IPS-NIHi11 (cell line): ENCODE data around the gene MMP7.

Experiments used
- DNase-seq: peaks from one replicate; pipeline ENCODE4 v3.0.0; 2012; ENCODE audit warnings: mixed read lengths, low spot score

The MMP7 gene, protein sequence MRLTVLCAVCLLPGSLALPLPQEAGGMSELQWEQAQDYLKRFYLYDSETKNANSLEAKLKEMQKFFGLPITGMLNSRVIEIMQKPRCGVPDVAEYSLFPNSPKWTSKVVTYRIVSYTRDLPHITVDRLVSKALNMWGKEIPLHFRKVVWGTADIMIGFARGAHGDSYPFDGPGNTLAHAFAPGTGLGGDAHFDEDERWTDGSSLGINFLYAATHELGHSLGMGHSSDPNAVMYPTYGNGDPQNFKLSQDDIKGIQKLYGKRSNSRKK

DNA sequence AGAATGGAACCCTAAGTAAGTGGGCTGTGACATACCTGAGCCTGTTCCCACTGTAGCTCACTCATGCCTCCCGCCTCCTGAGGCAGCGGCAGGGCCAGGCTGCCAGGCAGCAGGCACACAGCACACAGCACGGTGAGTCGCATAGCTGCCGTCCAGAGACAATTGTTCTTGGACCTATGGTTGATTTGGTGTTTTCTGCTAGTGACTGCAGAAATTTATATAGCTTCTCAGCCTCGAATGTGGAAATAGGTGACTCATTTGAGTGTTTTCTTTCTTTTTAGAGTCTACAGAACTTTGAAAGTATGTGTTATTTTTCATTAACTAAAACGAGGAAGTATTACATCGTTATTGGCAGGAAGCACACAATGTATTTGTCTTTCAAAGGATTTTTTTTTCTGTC, at the start of gene MMP7:
TSS of gene MMP7 (minus strand) at position 190 of the 400 bp plus-strand sequence. CDS start at position 143, 47 bp downstream.
- DNase-seq, result peak; percentile 35

GRCh38 chr11:102577723-102578122, 47.2 kb upstream of the MMP7 start:
- no peak for DNase-seq

GRCh38 chr11:102577182-102577581, 46.6 kb upstream of the MMP7 start:
- DNase-seq, result no peak

- DNase-seq, result no peak
These were observed 45.8 kb upstream of the MMP7 start for GRCh38 chr11:102576350-102576749.

GRCh38 chr11:102575012-102575411, 44.5 kb upstream of the MMP7 start:
- DNase-seq, result no peak

GRCh38 chr11:102573851-102574250, 43.3 kb upstream of the MMP7 start:
- DNase-seq, result no peak

DNA sequence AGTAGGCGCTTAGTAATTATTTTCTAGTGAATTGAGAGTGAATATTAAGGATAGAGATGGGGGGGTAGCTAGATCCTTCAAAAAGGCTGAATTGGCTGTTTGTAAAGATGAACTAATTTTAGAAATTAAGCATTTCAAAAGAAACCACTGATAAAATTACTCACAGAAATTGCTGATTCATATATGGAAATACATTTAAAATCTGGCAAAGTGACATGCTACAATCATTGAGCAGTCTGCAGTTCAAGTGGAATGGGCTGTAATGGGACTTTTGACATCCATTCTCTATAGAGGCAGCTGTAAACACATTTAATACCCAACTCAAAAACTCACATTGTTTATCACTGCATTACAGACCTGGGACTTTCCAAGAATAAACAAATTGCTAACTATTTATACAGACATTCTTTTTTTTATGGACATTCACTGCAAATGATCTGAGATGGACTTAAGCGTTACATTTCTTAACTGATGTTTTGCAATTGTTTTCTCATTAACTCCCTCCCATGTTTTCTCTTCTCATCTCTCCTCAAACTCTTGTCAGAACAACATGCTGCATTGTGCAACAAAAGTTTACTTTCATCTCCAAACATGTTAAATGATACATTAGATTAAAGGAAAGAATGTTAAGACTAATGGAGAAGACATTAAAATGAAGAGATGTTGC, 42.1 kb upstream of the MMP7 start:
- no peak for DNase-seq

DNA sequence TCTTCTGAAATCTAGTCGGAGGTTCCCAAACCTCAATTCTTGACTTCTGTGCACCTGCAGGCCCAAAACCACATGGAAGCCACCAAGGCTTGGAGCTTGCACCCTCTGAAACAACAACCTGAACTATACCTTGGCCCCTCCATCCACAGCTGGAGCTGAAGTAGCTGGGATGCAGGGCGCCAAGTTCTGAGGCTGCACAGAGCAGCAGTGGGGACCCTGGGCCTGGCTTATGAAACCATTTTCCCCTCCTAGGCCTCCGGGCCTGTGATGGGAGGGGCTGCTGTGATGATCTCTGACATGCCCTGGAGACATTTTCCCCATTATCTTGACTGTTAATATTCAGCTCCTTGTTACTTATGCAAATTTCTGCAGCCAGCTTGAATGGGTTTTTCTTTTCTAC, 38.3 kb upstream of the MMP7 start:
- no peak for DNase-seq

- DNase-seq, result no peak
These were observed 35.6 kb upstream of the MMP7 start for GRCh38 chr11:102566112-102566511.

GRCh38 chr11:102564110-102564509, 33.6 kb upstream of the MMP7 start:
- no peak for DNase-seq

- DNase-seq, result no peak
These were observed 31.1 kb upstream of the MMP7 start for GRCh38 chr11:102561636-102562035.

- DNase-seq, result no peak
These were observed 30.0 kb upstream of the MMP7 start for GRCh38 chr11:102560555-102561011.

- no peak for DNase-seq
These were observed 29.3 kb upstream of the MMP7 start for GRCh38 chr11:102559839-102560238.

GRCh38 chr11:102555091-102555490, 24.5 kb upstream of the MMP7 start:
- DNase-seq, result no peak

DNA sequence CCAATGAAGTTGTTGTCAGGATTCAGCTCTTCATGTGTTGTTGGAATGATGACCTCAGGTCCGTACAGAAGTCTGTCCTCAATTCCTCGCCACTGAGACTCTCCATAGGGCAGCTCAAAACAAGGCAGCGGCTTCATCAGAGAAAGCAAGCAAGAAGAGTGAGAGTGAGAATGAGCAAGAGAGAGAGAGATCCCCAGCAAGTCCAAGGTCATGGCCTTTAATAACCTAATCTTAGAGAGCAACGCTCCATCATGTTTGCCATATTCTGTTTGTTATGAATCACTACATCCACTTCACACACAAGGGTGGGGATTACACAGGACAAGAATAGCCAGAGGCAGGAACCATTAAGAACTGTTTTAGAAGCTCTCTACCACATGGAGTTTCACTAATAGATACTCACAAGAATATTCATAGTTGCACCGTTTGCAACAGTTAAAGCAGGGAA, 23.3 kb upstream of the MMP7 start:
- no peak for DNase-seq

DNA sequence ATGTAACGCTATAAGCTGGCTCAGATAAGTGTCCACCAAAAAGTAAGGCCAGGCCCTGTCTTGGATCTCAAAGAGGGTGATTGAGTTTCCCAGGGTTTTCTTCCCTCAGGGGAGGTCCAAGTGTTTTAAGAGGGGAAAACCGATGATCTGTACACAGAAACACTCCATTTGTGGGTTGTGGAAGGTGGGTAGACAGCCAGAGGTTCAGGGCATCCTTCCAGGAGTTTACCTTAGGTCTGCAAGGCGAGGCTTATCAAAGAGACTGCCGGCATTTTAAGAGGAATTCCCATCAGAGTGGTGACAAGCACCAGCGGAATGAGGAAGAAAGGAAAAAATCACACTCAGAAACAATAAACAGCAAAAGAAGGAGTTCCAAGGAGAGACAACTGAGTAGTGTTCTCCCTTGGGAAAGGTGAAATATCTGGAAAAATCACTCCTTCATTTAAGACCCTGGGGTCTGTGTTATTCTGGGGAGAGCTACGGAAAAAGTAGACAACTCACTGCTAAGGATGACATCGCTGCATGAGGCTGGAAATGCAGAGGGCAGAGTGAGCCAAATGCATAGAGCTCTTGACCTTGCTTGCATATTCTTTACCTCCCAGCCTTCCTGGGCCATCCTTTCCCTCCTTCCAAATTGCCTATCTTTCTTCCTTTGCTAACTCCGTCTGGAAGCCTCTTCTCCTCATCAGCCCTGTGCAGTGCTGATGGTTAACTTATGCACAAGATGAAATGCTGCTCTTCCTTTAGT, 22.1 kb upstream of the MMP7 start:
- no peak for DNase-seq

- no peak for DNase-seq
These were observed 21.5 kb upstream of the MMP7 start for GRCh38 chr11:102552020-102552419.

GRCh38 chr11:102551169-102551781, 20.7 kb upstream of the MMP7 start:
- no peak for DNase-seq

DNA sequence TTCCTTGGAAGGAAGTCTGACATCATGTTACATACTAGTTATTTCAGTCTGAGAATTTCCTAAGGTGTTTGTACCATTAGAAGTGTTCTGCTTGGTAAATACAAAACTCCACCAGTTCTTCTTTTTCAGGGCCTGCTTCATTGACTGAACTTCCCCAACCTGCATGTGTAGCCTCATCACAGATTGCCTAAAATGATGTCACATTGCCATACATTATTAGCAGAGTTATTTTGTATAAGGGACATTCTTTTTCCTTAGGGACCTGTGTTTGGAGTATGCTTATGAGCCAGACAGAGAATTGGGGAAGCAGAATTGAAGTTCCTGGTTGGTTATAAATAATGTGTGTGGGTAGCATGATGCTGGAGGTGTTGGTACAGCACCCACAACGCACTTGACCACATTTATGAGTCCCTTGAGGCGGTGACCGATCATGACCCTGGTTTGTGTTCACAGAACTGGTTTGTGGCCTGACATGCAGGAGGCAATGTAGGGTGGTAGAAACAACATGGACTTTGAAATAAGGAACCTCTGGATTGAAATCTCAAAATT, 16.4 kb upstream of the MMP7 start:
- no peak for DNase-seq

DNA sequence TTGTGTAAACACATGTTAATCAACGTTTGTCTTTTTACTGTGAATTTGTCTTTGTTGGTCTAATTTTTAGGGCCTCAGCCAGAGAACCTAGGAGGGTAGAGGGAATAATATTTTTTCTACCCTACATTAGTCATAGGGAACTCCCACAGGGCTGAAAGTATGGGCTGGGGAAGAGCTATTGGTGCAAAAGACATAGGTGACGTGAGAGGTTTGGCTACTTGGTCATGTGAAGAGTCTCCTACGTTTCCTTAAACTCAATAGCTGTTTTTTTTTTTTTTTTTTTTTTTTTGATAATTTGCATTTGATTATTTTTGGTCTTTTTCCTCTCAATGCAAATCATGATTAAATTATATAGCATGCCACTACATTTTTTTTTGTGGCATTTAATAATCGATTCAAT, 15.9 kb upstream of the MMP7 start:
- DNase-seq, result no peak

DNA sequence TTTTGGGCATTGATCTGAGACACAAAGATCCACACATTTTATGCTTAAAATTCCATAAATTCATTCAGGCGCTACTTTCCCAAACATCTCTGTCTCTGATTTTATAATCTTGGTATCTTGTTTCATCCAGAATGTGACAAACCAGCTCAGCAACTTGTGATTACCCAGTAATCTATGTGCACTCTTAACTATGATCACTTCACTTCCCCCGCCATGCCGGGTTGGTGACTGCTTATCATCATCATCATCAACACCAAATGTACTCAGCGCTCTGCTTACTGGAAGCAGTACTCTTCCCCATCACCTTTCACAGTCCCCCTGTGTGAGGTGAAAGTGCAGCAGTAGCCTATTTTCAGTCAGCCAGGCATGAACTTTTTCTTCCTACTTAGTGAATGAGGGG, 15.2 kb upstream of the MMP7 start:
- no peak for DNase-seq

DNA sequence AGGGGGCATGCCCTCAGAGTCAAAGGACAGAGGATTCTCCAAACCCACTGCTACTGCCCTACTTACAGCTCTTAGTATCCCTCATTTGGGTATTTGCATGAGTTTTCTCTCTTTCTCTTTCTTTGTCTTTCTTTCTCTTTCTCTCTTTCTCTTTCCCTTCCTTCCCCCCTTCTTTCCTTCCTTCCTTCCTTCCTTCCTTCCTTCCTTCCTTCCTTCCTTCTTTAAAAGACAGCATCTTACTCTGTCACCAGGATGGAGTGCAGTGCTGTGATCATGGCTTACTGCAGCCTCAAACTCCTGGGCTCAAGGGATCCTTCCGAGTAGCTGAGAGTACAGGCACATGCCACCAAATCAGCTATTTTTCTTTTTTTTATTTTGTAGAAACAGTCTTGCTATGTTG, 14.0 kb upstream of the MMP7 start:
- DNase-seq, result no peak
